CD4-positive, alpha-beta T cell (primary cell): Measurements from ENCODE around the gene CNTN4. TPM values are rescaled to one million over a fixed set of nuclear protein-coding genes. Genes with fewer than 3 reads are reported as not detected.

ENCODE experiments used
- ATAC-seq: fragments of 200-7000 bp; cut with Tn5 transposase; one replicate; pipeline ENCODE4 v1.10.0; 2022; ENCODE audit warnings: mild to moderate bottlenecking; ENCODE audit not compliant: poor library complexity
- CTCF ChIA-PET: fragments of 350-600 bp; sonication (Branson Sonifier 250); formaldehyde crosslinking; loops from one replicate; lab custom pipeline; 2021; ENCODE audit warnings: antibody characterized with exemption, inconsistent platforms; lab: Charles Lee
- POLR2A ChIA-PET: fragments of 350-600 bp; sonication (Branson Sonifier 250); formaldehyde crosslinking; loops from one replicate; lab custom pipeline; 2021; ENCODE audit warnings: antibody characterized with exemption, inconsistent platforms; lab: Charles Lee
- DNase-seq, 14 experiments: peaks; one replicate each; pipeline ENCODE4 v3.0.0-alpha.2; 2013 to 2020; ENCODE audit warnings: mixed read lengths in 2 of 14
- H3K27ac ChIP-seq, 2 donors: one replicate each; pipeline versions ENCODE4 v1.5.1 to v1.7.0; 2013; ENCODE audit warnings: low read length in 2 of 2, low read depth in 1 of 2, mild to moderate bottlenecking in 1 of 2
- H3K27me3 ChIP-seq, 2 experiments: 1 replicate in 1 of 2; 2 replicates in 1 of 2; pipeline versions ENCODE4 v1.6.1 to v1.7.0; 2013; ENCODE audit warnings: low read length in 2 of 2, control low read depth in 1 of 2, mild to moderate bottlenecking in 1 of 2, moderate library complexity in 1 of 2; ENCODE audit not compliant: insufficient read depth in 2 of 2, control insufficient read depth in 1 of 2
- H3K36me3 ChIP-seq: one replicate; pipeline ENCODE4 v1.6.1; 2013; ENCODE audit warnings: low read length, control low read depth; ENCODE audit not compliant: insufficient read depth
- H3K4me1 ChIP-seq: one replicate; pipeline ENCODE4 v1.6.1; 2013; ENCODE audit warnings: low read length, control low read depth; ENCODE audit not compliant: insufficient read depth
- H3K4me3 ChIP-seq: one replicate; pipeline ENCODE4 v1.5.1; 2013; ENCODE audit warnings: mild to moderate bottlenecking, low read length, moderate library complexity
- H3K9me3 ChIP-seq, 2 experiments: 1 replicate in 1 of 2; 2 replicates in 1 of 2; pipeline versions ENCODE4 v1.6.1 to v1.7.0; 2013; ENCODE audit warnings: low read length in 2 of 2, mild to moderate bottlenecking in 2 of 2, control low read depth in 1 of 2, moderate library complexity in 1 of 2; ENCODE audit not compliant: control insufficient read depth in 1 of 2, insufficient read depth in 1 of 2
- H3K27ac Mint-ChIP-seq: one replicate; pipeline ENCODE4 v1.8.0; 2020; ENCODE audit warnings: mixed read lengths
- H3K27me3 Mint-ChIP-seq: one replicate; pipeline ENCODE4 v1.8.0; 2021; ENCODE audit warnings: mixed read lengths
- H3K36me3 Mint-ChIP-seq: one replicate; pipeline ENCODE4 v1.8.0; 2021; ENCODE audit warnings: low read depth, mixed read lengths
- H3K4me1 Mint-ChIP-seq: one replicate; pipeline ENCODE4 v1.8.0; 2021; ENCODE audit warnings: low read depth, mixed read lengths
- H3K4me3 Mint-ChIP-seq: one replicate; pipeline ENCODE4 v1.8.0; 2020; ENCODE audit warnings: mild to moderate bottlenecking, mixed read lengths
- H3K9me3 Mint-ChIP-seq: one replicate; pipeline ENCODE4 v1.8.0; 2020; ENCODE audit warnings: mixed read lengths
- CTCF ChIP-seq: fragments of 200-600 bp; IDR thresholded peaks from one replicate; pipeline ENCODE4 v1.8.0; 2022; ENCODE audit warnings: antibody characterized with exemption, mild to moderate bottlenecking
- intact Hi-C, 2 experiments: fragments of 100-400 bp; cut with DNase I in 1 of 2; cut with micrococcal nuclease in 1 of 2; formaldehyde crosslinking; loops; one replicate each; pipeline versions ENCODE4 v1.15.1 to v1.9.0; 2023 to 2025; cut with DNase I, micrococcal nuclease
- total RNA-seq, 174 experiments: library from RNA in 2 of 174; stranded (reverse) in 2 of 174; gene quantifications; one replicate each; pipeline ENCODE4 v1.2.3 and lab custom pipeline; 2021 to 2026

CNTN4 gene
- total RNA-seq, 2 experiments from 2014 or later = not detected

GRCh38 chr3:2706144-2706835 is 607.6 kb downstream of the CNTN4 start:
- no peaks in the 10 kb centered on the region for H3K27me3 Mint-ChIP-seq
- no peaks in the 10 kb centered on the region for H3K4me1 Mint-ChIP-seq
- H3K9me3 Mint-ChIP-seq = no peaks in the 10 kb centered on the region
- no peak for DNase-seq
- TF ChIP-seq CTCF = no peak
- Histone ChIP-seq H3K27me3 (peaks cover 0 to 2% of the 10 kb centered on the region in 2 experiments), H3K9me3 (no peaks in the 10 kb centered on the region), H3K27ac (no peak overlapping the region), H3K4me3 (no peak overlapping the region), H3K4me1 (no peaks in the 10 kb centered on the region), H3K36me3 (no peaks in the 10 kb centered on the region)
- no peaks in the 10 kb centered on the region for H3K36me3 Mint-ChIP-seq
- H3K27ac Mint-ChIP-seq = no peak overlapping the region
- ATAC-seq = no peak
- ChIA-PET POLR2A (no interaction called here), CTCF (no interaction called here)
- no peak overlapping the region for H3K4me3 Mint-ChIP-seq
- intact Hi-C loops = loop anchor here in 1 of 2 experiments (10.0 kb wide), 1 partner anchor 469 kb away; the partner anchor contains the start of gene CRBN

DNA sequence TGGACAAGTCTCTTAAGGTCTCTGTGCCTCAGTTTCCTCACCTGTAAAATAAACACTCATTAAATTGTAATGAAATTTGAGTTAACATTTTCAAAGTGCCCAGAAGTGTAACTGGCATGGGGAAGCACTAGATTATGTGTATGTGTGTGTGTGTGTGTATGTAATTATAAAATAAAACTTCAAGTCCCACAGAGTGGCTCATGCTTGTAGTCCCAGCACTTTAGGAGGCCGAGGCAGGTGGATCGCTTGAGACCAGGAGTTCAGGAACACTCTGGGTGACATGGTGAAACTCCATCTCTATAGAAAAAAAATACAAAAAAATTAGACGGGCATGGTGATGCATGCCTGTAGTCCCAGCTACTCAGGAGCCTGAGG is 608.2 kb downstream of the CNTN4 start:
- no peaks in the 10 kb centered on the region for H3K9me3 ChIP-seq
- H3K36me3 Mint-ChIP-seq = no peaks in the 10 kb centered on the region
- no peak for TF ChIP-seq CTCF
- CTCF ChIA-PET = no interaction called here
- no peak for ATAC-seq
- intact Hi-C loops = loop anchor here in 1 of 2 experiments (10.0 kb wide), 1 partner anchor 468 kb away; the partner anchor contains the start of gene CRBN
- no peak overlapping the region for H3K27ac ChIP-seq
- H3K4me1 Mint-ChIP-seq = no peaks in the 10 kb centered on the region
- H3K27ac Mint-ChIP-seq = no peak overlapping the region
- no peak for DNase-seq
- H3K27me3 ChIP-seq = no peaks in the 10 kb centered on the region
- H3K4me1 ChIP-seq = no peaks in the 10 kb centered on the region
- H3K4me3 ChIP-seq = no peak overlapping the region
- H3K9me3 Mint-ChIP-seq = no peaks in the 10 kb centered on the region
- POLR2A ChIA-PET = no interaction called here
- H3K36me3 ChIP-seq = no peaks in the 10 kb centered on the region
- no peak overlapping the region for H3K4me3 Mint-ChIP-seq
- no peaks in the 10 kb centered on the region for H3K27me3 Mint-ChIP-seq

DNA sequence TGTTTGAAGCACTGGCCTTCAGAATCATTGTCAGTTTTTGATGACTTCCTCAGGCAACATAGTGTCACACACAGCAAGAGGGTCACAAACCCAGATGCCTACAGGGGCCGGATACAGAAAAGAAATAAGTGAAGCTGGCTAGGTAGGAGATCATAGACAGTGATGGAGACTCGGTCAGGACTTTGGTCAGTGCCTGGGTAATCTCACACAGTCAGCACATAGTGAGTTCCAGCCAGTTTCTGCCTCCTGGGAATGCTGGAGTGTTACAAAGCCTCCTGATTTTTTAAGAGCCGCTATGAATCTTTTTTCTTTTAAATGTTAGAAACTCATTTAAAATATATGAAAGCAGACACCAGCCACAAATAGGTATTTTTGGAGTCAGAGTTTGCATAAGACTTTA is 612.4 kb downstream of the CNTN4 start:
- POLR2A ChIA-PET = no interaction called here
- H3K27ac ChIP-seq = no peak overlapping the region
- H3K9me3 ChIP-seq = no peaks in the 10 kb centered on the region
- no peak for ATAC-seq
- no peaks in the 10 kb centered on the region for H3K4me1 Mint-ChIP-seq
- no peaks in the 10 kb centered on the region for H3K27me3 ChIP-seq
- H3K36me3 Mint-ChIP-seq = no peaks in the 10 kb centered on the region
- TF ChIP-seq CTCF = no peak
- H3K27ac Mint-ChIP-seq = no peak overlapping the region
- H3K4me3 ChIP-seq = no peak overlapping the region
- DNase-seq = no peak
- H3K27me3 Mint-ChIP-seq = no peaks in the 10 kb centered on the region
- H3K4me1 ChIP-seq = no peaks in the 10 kb centered on the region
- CTCF ChIA-PET = no interaction called here
- H3K36me3 ChIP-seq = no peaks in the 10 kb centered on the region
- intact Hi-C loops = no loop called here
- H3K9me3 Mint-ChIP-seq = no peaks in the 10 kb centered on the region
- no peak overlapping the region for H3K4me3 Mint-ChIP-seq
